Progenitor cell of endocrine pancreas (in vitro differentiated cells): ENCODE measurements around the gene CYB5R4. TPM values are rescaled to one million over a fixed set of nuclear protein-coding genes. Genes with fewer than 3 reads are reported as not detected.
A peak's percentile ranks its signal among the peaks of the same experiment; 100 is the strongest.

Experiments used
- DNase-seq: peaks from one replicate; pipeline ENCODE4 v3.0.0; 2021; ENCODE audit warnings: low spot score; ENCODE audit not compliant: unreplicated experiment
- H3K27ac Mint-ChIP-seq: 2 replicates; pipeline ENCODE4 v1.8.0; 2021; ENCODE audit warnings: mild to moderate bottlenecking, moderate library complexity, mixed read lengths
- H3K27me3 Mint-ChIP-seq: 2 replicates; pipeline ENCODE4 v1.8.0; 2021; ENCODE audit warnings: mixed read lengths
- H3K36me3 Mint-ChIP-seq: 2 replicates; pipeline ENCODE4 v1.8.0; 2022; ENCODE audit warnings: mixed read lengths; ENCODE audit not compliant: insufficient read depth
- H3K4me1 Mint-ChIP-seq: 2 replicates; pipeline ENCODE4 v1.8.0; 2021; ENCODE audit warnings: low read depth, mixed read lengths
- H3K4me3 Mint-ChIP-seq: 2 replicates; pipeline ENCODE4 v1.8.0; 2021; ENCODE audit warnings: low read depth, mild to moderate bottlenecking, moderate library complexity, mixed read lengths
- H3K9me3 Mint-ChIP-seq: 2 replicates; pipeline ENCODE4 v1.8.0; 2021; ENCODE audit warnings: low read depth, mixed read lengths
- long read RNA-seq: library from polyadenylated mRNA; unstranded; transcript quantifications from one replicate; pipeline ENCODE4 v2.0.0, GENCODE V29; 2020
- total RNA-seq: library from RNA; stranded (reverse); gene quantifications from 2 replicates; pipeline ENCODE4 v1.2.1, GENCODE V29; 2021
- TF ChIP-seq, protein P1 (sequence below): fragments of 200-600 bp; sonication (generic); IDR thresholded peaks from one replicate; pipeline ENCODE4 v1.5.0; 2021; ENCODE audit warnings: antibody characterized with exemption, mild to moderate bottlenecking; ENCODE audit not compliant: unreplicated experiment

Gene CYB5R4
- 17.8 and 23.6 TPM in 2 replicates for total RNA-seq
- long read RNA-seq, full-length matches to known transcripts: 113 of 144 reads
- long read RNA-seq, partial matches to known transcripts: 7 of 144 reads
- long read RNA-seq, other reads (novel, unspliced or antisense): 24 of 144 reads

GRCh38 chr6:83859410-83860358 is at the start of gene CYB5R4:
TSS of gene CYB5R4 (plus strand) at chr6:83859689. CDS start at chr6:83859783, 94 bp downstream.
- Mint-ChIP-seq H3K36me3 (peaks cover under 1% of the 10 kb centered on the region), H3K4me1 (peaks cover 23% of the 10 kb centered on the region), H3K27ac (peak within 1 kb of the TSS; percentile 92), H3K4me3 (peak within 1 kb of the TSS; percentile 95), H3K9me3 (no peaks in the 10 kb centered on the region), H3K27me3 (peaks cover 18% of the 10 kb centered on the region)
- TF ChIP-seq, protein P1, sequence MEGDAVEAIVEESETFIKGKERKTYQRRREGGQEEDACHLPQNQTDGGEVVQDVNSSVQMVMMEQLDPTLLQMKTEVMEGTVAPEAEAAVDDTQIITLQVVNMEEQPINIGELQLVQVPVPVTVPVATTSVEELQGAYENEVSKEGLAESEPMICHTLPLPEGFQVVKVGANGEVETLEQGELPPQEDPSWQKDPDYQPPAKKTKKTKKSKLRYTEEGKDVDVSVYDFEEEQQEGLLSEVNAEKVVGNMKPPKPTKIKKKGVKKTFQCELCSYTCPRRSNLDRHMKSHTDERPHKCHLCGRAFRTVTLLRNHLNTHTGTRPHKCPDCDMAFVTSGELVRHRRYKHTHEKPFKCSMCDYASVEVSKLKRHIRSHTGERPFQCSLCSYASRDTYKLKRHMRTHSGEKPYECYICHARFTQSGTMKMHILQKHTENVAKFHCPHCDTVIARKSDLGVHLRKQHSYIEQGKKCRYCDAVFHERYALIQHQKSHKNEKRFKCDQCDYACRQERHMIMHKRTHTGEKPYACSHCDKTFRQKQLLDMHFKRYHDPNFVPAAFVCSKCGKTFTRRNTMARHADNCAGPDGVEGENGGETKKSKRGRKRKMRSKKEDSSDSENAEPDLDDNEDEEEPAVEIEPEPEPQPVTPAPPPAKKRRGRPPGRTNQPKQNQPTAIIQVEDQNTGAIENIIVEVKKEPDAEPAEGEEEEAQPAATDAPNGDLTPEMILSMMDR: peak; percentile 50
- peak; percentile 96 for DNase-seq

DNA sequence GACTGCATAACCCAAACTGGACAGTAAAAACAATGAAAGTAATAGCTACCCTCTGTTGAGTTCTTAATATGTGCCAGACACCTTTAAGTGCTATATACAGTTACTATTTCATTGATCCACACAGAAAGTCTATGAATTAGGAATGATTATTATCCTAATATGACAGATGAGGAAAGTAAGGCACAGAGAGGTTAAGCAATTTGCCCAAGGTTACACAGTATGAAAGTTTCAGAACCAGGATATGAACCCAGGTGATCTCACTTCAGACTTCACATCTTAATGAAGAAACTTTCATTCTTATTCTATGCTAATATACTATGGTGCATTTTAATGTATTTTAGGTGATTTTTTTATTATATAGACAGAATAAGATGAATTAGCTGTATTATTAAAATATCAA is 46.9 kb upstream of the CYB5R4 start:
- H3K4me3 Mint-ChIP-seq: no peak overlapping the region
- DNase-seq: no peak
- no peaks in the 10 kb centered on the region for H3K4me1 Mint-ChIP-seq
- H3K27me3 Mint-ChIP-seq: no peaks in the 10 kb centered on the region
- no peak overlapping the region for H3K27ac Mint-ChIP-seq
- no peaks in the 10 kb centered on the region for H3K36me3 Mint-ChIP-seq
- TF ChIP-seq, protein P1: no peak
- no peaks in the 10 kb centered on the region for H3K9me3 Mint-ChIP-seq

DNA sequence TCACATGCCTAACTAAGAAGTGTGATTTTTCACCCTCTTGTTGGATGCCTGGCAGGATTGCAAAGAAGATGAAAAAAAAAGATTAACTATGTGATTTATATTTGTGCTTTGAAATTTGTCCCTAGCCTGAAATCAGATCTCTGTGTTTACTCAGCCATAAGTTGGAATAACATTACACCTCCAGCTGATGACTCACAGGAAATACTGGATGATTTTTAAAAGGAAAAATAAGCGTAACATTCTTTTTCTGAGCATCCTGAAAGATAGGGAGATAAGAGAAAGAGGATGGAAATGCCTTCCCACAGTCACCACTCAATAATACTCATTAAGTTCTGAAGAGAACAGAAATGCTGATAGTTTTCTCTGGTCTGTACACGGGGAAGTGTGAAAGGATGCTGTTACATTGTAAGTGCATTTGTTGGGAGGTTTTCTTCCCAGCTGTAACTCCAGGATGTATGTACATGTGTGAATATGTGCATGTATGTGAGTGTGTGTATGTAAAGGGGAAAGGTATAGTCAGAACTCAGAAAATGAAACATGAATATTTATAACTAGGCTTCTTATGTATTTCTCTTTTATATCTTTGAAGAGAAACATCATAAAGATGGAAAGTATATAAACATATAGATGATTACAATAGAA is 43.7 kb upstream of the CYB5R4 start:
- Mint-ChIP-seq H3K4me3 (no peak overlapping the region), H3K27me3 (no peaks in the 10 kb centered on the region), H3K27ac (no peak overlapping the region), H3K4me1 (no peaks in the 10 kb centered on the region), H3K9me3 (no peaks in the 10 kb centered on the region), H3K36me3 (no peaks in the 10 kb centered on the region)
- TF ChIP-seq, protein P1: no peak
- no peak for DNase-seq

- Mint-ChIP-seq H3K4me3 (no peak overlapping the region), H3K9me3 (no peaks in the 10 kb centered on the region), H3K27me3 (no peaks in the 10 kb centered on the region), H3K4me1 (peaks cover 9% of the 10 kb centered on the region), H3K27ac (no peak overlapping the region), H3K36me3 (no peaks in the 10 kb centered on the region)
- TF ChIP-seq, protein P1: no peak
- no peak for DNase-seq
These were observed 36.8 kb upstream of the CYB5R4 start for GRCh38 chr6:83822629-83823169.

GRCh38 chr6:83824388-83824801 is 35.1 kb upstream of the CYB5R4 start:
- no peaks in the 10 kb centered on the region for H3K36me3 Mint-ChIP-seq
- no peaks in the 10 kb centered on the region for H3K27me3 Mint-ChIP-seq
- no peak for DNase-seq
- peaks cover 9% of the 10 kb centered on the region for H3K4me1 Mint-ChIP-seq
- H3K27ac Mint-ChIP-seq: peak overlapping the region; percentile 38
- TF ChIP-seq, protein P1: no peak
- H3K4me3 Mint-ChIP-seq: no peak overlapping the region
- no peaks in the 10 kb centered on the region for H3K9me3 Mint-ChIP-seq
